CD4-positive, alpha-beta T cell treated with Interferon gamma for 1 hour (primary cell): Measurements from ENCODE around the gene PUM1.
"Not testable (repeated sequence)": the region's sequence is repeated elsewhere in the genome, so short reads cannot be mapped to it uniquely, and the experiment has no call there.

Experiments used
- DNase-seq: peaks from one replicate; pipeline ENCODE4 v3.0.0-alpha.2; 2020

The PUM1 gene

DNA sequence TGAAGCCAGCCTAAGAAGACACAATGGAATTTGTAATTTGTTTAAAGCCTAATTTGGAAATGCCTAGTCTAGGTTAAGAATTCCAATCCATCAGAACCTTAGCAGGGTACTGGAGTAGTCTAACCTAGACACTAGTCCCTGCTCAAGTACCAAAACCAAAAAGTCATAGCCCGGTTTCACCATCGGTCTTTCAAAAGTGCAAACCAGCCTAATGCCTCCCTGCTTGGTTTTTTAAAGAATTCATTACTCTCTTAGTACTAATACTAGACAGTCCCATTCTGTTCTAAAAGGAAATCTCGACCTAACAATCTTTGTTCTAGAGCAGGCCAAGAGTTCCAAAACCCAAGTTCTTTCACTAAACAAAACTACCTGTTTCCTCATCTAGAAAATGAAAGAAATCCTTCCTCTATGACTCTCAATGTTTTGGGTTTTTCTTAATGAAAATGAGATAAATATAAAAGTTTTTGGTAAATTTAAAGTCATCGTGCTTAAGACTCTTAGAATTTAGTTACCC lies 2.6 kb downstream of the PUM1 start:
- DNase-seq = no peak

DNA sequence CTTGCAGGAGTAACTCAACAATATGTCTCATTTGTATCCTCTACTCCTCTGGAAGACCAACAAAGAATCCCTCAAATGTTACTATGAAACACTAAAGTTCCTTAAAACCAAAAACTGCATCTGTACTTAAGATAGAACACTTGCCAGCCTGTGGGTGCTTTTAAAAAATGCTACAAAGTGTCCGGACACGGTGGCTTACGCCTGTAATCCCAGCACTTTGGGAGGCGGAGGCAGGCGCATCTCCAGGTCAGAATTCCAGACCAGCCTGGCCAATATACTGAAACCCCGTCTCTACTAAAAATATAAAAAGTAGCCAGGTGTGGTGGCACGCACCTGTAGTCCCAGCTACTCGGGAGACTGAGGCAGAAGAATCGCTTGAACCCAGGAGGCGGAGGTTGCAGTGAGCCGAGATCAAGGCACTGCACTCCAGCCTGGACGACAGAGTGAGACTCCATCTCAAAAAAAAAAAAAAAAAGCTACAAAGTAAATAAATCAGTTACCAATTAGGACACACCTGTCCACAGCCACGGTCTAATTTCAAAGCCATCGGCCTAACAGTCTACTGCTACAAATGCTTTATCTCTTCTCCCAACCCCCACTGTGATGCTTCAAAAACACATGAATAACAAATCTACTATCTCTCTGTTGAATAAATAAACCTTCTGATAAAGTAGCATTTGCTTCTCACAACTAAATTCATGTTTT lies 3.2 kb downstream of the PUM1 start:
- not testable (repeated sequence) for DNase-seq

DNA sequence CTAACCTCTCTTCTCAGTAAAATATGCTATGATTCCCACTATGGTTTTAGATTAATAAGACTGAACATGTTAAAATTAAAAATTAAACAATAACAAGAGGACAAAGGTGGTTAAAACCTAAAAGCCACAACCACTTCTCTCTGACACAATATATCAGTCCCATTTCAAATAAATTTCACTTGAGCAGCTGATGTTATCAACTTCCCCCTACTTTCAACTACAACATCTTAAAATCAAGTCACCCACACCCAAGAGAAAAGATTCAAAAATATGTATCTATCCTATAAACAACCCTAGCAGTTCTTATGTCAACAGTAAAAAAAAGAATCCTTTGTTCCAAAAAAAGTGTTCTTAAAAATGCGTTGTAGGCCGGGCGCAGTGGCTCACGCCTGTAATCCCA lies 7.5 kb downstream of the PUM1 start:
- no peak for DNase-seq

DNA sequence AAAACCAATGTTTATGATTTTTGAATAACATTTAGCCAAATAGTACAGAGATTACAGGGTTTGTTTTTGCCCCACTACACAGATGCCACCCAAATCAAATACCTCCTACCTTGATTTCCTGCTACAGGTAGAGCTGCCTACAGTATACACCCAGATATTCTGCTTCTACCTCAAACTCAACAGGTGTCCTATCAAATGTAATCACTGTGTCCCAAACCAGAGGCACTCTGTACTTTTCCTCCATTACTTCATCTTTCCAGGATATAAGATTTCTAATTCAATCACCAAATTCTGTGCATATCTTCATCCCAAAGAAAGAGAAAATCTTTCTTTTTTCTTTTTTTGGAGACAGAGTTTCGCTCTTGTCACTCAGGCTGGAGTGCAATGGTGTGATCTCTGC lies 9.6 kb downstream of the PUM1 start:
- no peak for DNase-seq

DNA sequence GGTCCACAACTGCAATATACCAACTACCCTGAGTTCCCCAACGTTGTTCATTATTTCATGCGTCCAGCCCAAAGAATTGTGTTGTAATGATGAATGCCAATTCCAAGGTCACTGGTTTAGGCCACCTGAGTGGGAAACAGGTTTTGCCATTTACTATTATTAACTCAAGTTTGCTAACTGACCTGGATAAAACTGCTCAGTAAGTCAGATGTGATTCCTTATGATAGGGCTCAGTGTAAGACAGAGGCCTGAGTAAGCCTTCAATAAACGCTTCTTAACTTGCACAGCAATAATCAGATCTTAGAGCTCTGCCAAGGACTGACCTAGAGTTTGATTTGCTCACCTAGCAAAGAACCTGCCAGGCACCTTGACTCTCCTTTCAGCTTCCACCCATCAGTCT lies 10.0 kb downstream of the PUM1 start:
- DNase-seq = no peak

DNA sequence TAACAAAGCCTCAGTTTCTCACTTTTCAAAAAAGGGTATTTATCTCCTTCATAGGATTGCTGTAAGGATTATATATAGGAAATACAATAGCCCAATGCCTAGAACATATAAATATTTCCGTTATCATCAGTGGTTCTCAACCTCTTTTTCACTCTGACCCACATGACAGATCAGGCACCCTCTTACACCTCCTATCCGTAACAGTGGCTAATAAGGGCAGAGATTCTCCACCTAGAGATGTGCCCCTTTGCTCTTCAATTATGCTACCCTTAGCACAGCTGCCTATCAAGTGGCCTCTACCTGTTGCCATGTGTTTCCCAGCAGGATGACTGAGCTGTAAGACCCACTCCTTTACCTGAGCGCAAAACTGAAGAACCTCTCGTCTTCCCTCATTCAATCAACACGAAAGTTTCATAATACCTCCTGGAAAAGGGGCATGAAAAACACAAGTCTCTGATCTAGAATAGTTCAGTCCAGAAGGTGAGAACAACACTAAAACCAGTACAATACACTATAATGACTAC lies 10.5 kb downstream of the PUM1 start:
- DNase-seq = no peak

DNA sequence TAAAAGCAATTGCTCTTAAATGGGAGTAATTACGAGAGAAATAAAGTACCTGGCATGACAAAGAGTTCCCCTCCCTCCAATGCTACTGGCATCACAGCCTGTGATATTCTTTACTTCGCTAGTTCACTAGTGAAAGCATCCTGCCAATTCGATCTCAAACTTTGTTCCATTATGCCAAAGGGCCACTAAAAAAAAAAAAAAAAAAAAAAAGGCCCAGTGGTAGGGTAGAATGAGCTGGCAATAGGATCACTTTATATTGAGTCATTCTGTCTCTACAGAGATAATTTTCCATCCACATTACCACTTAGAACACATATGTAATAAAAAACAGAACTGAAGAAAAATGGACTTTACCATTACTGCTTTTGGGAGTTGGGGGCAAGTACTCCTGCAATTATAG lies 11.2 kb downstream of the PUM1 start:
- no peak for DNase-seq

DNA sequence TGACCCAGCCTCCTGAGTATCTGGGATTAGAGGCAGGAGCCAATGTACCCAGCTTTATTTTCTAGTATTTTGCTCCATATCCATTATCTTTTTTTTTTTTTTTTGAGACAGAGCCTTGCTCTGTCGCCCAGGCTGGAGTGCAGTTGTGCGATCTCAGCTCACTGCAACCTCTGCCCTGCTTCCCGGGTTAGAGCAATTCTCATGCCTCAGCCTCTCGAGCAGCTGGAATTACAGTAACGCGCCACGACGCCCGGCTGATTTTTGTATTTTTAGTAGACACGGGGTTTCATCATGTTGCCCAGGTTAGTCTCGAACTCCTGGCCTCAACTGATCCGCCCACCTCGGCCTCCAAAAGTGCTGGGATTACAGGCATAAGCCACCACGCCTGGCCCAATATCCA lies 12.9 kb downstream of the PUM1 start:
- DNase-seq = not testable (repeated sequence)

DNA sequence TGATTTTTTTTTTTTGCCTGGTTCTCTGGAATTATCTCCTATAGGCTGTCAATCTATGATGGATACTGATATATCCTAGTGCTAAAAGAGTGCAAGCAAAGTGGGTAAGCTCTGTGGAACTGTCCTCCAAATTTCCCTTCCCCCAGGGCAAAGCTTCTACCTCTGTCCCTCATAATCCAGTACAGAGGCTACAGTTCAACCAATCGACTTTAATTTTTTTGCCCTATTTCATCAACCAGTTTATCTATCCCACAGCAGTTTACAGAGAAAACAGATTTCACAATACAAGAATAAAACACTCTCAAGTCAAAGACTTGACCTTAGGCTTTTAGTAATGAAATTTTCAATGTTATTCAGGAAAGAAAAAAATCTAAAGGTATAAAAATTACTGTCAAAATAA lies 13.9 kb downstream of the PUM1 start:
- DNase-seq = no peak

DNA sequence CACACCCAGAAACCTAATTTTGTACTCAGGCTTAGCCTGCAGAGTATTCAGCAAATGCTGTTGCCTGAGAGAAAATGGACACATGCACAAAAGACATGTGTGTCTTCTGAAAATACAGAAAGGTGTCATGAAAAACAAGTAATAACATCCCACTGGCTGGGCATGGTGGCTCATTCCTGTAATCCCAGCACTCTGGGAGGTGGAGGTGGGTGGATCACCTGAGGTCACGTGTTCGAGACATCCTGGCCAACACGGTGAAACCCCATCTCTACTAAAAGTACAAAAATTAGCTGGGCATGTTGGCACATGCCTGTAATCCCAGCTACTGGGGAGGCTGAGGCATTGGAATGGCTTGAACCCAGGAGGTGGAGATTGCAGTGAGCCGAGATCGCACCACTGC lies 18.0 kb downstream of the PUM1 start:
- DNase-seq = not testable (repeated sequence)

DNA sequence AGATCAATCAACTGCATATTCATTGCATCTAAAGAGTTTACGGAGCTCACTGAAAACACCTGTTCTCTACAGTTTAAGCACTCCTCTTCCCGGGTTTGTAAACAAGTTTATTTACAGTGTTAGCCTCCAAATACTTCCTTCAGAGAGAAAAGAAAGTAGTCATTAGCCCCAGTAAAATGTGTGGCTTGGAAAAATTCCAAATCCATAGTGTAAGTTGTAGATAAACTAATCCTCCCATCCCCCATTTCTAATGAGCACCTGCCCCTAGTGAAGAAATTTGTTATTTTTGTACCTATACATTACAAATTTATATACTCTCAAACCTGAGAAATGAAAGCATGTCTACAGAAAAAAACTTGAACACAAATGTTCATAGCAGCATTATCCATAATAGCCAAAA lies 21.9 kb downstream of the PUM1 start:
- no peak for DNase-seq

DNA sequence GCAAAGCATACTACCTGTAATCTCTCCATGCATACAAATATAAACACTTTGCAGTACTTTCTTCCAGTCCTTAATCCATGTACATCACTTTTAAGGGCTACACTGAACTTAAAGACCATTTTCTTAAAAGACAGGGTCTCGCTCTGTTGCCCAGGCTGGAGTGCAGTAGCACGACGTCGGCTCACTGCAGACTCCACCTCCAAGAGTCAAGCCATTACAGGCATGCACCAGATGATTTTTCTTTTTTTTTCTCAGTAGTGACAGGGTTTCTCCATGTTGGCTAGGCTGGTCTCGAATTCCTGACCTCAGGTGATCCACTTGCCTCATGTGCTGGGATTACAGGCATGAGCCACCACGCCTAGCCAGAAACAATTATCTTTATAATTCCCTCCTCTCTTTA lies 22.9 kb downstream of the PUM1 start:
- DNase-seq = no peak

DNA sequence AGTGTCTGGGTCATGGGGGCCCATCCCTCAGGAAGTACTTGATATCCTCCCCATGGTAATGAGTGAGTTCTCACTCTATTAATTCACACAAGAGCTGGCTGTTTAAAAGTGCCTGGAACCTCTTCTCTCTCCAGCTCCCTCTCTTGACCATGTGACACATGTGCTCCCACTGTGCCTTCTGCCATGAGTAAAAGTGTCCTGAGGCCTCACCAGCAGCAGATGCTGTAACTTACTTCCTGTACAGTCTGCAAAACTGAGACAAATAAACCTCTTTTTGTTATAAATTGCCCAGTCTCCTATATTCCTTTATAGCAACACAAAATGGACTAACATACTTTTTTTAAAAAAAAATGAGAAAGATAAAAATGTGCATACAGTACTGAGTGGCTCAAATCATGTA lies 24.0 kb downstream of the PUM1 start:
- no peak for DNase-seq

DNA sequence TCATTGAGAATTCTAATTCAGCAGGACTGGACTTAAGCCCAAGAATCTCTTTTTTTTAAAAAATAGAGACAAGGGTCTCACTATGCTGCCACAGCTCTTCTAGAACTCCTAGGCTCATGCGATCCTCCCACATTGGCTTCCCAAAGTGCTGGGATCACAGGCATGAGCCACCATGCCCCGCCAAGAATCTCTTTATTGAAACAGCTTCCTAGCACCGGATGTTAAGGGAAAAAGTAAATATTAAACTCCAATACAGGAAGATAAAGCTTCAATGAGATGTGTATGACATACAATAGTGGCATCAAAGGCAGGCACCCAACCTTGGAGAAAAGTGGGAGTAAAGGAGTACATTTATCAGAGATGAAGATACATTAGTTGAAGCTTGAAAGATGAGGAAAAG lies 25.5 kb downstream of the PUM1 start:
- DNase-seq = no peak

DNA sequence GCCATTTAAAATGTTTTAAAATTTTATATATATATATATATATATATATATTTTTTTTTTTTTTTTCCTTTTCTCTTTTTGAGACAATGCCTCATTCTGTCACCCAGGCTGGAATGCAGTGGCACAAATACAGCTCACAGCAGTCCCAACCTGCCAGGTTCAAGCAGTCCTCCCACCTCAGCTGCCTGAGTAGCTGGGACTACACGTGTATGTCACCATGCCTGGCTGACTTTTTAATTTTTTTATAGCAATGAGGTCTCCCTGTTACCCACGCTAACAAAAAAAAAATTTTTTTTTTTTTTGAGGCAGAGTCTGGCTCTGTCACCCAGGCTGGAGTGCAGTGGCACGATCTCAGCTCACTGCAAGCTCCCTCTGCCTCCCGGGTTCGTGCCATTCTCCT lies 26.6 kb downstream of the PUM1 start:
- not testable (repeated sequence) for DNase-seq

DNA sequence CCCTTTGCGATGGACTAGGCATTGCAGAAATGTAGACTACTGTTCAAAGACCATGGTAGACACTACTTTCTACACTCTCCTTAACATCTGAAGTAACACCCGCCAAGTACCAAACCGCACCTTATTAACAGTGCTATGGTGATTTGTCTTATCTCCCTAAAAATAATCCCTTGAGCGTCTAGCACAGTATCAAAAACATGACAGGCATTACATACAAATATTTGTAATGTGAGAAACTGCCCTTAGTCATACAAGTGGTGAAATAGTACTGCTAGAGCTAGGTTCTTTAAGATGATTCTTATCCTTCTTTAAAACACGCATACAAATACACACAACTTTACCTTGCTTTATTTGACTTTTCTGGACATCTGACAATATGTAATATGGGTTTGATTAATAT lies 27.2 kb downstream of the PUM1 start:
- no peak for DNase-seq

DNA sequence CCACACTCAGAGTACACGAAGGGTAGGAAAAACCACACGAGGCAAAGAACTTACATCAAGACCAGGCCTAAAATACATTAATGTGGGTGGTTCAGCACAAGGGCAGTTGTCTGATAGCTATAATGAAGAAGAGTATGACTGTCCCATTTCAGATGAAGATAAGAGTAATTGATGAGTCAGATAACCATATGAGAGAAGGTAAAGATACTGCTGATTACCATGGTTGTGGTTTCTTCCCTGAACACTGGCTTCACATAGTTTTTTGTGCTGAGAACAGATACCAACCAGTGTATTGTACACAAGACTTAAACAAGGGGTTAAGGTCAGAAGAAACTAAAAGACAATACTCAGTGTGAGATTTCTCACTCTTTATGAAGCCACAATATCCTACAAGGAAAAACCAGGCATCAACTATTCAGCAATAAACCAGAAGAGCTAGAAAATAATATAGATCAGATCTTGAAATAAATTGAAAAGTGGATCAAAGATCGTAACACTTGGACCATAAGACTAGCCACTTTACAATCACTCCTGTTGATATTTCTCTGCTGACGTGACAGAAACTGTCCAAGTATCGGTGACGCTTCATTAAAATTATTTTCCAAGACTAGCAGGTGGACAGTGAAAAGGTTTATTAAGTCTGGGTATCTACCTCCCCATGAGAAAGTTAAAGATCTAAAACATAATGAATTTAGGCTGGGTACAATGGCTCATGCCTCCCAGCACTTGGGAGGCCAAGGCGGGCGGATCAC lies 28.6 kb downstream of the PUM1 start:
- DNase-seq = no peak

DNA sequence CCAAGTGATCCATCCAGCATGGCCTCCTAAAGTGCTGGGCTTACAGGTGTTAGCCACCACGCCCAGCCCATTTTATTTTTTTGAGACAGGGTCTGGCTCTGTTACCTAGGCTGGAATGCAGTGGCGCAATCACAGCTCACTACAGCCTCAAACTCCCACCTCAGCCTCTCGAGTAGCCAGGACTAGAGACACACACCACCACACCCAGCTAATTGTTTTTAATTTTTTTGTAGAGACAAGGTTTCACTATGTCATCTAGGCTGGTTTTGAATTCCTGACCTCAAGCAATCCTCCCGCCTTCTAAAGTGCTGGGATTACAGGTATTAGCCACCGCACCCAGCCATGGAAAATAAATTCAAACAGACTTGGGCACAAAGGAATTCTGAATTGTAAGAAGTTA lies 31.9 kb downstream of the PUM1 start:
- DNase-seq = no peak

DNA sequence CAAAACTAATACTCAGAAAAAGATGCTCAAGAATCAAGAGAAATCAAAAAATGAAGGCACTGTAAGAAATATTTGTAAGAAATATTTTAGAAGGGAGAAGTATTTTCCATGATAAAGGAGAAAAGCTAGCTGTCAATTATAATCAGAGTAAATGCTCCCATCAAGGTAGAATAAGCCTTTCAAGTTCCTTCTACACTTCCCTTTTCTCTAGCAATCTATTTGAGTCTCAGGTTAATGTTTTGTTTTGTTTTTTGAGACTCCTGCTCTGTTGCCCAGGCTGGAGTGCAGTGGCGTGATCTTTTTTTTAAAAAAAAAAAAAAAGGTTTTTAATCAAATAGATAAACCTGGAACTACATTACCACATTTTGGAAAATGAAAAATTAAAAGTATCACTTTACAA lies 33.3 kb downstream of the PUM1 start:
- DNase-seq = no peak

DNA sequence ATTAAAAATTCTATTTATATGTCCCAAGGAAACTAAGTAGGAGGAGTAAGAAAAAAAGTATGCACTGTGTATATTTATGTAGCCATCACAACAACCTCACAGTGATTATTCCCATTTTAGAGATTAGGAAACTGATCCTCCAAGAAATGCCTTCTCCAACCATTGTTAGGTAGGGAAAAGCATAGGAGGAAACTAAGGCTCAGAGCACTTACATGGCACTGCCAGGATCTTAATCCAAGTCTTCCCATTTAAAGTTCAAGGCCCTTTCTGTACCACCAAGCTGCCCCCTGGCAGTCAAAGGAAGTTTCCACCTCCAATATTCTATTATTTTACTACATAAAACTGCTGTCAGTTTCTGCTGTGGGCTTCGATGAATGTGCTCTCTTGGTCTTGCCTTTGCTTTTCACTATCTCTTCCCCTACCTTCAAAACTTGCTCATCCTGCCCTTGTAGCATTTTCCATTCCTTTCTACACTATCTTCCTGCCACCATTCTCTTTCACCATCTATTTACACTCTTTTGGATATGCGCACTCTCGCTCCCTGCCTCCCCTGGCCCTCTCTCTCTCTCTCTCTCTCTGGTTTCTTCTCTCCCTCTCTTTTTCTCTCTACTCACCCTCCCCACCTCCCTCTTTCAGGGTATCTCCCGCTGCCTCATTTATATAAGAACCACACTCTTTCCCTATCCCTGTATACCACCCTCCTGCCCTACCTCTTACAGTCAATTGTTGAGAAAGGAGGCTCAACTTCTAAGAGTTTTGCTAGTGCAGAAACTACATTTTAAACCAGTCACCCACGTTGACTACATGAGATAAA lies 34.0 kb downstream of the PUM1 start:
- no peak for DNase-seq

DNA sequence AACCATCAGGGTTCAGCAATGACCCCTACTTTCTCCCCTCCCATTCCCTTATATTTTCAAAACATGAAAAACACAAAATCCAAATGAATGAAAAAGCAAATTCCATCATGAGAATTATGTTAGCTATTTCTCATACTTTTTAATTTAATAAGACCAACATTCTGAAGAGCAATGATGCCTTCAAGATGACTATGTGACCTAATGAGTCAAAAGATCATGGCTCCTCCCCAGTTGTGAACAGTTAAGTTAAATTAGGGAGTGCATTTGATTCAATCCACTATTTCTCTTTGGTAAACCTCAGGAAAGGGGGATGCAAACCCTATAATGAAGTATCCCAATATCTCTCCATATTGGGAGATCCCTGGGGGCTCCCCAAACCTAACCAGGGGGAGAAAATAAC lies 36.5 kb downstream of the PUM1 start:
- DNase-seq = no peak

DNA sequence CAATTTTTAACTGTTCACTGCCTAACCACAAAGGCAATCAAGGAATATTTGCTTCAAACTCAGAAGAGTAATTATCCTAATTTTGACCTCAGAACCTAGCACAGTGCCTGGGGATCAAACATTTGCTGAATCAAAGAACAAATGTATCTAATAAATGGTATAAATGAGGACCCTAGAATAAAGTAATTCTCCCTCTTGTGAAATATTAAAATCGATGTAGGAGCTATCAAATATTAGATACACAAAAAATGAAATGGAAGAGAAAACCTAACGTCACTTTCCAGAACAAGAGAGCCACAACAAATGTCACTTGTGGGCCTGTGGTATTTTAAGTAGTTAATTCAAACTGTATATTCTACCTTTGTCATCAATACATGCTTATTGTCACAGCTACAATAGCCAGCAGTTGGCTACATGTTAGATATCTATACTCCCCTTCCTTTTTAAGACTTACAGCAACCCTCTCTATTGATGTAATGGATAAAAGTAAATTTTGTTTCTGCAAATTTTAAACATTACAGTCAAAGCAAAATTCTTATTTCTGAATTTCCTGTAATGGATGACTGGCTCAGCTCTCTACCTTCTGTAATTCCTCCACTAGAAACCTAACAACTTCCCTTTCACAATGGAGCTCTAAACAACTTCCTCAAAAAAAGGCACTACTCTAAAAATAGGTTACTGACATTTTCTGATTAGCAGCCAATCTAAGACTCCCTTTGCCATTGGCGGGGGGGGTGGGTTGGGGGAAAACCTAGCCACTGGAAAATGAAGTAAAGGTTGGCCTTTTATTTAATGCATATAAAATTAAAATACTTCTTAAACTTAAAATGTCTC lies 37.6 kb downstream of the PUM1 start:
- no peak for DNase-seq

DNA sequence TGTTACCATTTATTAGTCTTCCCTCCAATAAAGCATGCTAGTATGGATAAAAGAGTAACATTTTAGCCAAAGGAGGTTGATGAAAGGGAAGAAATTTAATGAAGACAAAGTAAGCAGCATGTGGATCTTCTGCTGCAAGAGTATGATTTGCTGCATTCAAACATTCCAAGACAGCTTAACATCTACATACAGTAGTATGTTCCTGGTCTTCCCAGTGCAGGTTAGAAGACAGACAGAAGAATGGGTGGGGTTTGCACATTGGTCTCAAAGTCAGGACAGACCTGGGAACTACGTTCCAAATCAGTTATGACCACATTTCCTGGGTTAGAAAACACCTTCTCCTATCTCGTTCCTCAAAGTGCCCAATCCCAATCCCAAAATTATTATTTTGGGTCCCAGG lies 43.3 kb downstream of the PUM1 start:
- no peak for DNase-seq
